Epidermal melanocyte (primary cell): ENCODE data around the gene DYRK1B.
"Not testable (repeated sequence)": the region's sequence is repeated elsewhere in the genome, so short reads cannot be mapped to it uniquely, and the experiment has no call there.

ENCODE experiments used
- DNase-seq: peaks from one replicate; pipeline ENCODE4 v3.0.0; 2011; ENCODE audit warnings: low spot score; ENCODE audit not compliant: insufficient read length

Gene DYRK1B

GRCh38 chr19:39811064-39811463 is 22.9 kb downstream of the DYRK1B start:
- DNase-seq = no peak

DNA sequence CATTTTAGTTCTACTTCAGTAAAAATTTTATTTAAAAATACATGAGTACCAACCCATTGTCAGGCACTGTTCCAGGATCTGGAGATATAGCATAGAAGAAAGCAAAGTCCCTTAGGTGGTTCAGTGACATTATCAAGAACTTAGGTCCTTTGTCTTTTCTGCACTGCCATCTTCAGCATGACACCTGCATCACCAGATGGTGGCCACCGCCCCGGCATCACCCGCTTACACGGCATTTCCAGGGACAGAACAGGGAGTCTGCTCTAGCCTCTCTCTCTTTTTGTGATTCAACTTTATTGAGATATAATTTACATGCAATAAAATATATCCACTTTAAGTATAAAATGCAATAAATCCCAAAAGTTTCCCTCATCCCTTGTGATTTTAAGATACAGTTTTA is 23.5 kb downstream of the DYRK1B start:
- no peak for DNase-seq

DNA sequence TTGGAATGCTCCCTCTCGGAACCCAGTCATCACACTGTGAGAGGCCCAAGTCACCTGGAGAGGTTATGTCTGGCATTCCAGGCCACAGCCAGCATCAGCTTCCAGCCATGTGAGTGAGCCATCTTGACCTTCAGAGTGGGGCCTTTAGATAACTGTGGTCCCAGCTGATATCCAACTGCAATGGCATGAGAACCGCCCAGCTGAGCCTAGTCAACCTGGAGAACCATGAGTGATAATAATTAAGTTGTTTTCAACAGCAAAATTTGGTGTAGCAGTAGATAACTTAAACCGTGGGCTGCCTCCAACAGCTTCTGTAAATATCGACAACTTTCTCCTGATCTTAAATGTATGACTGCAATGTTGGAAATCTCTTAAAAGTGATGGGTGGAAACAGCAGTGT is 24.6 kb downstream of the DYRK1B start:
- no peak for DNase-seq

DNA sequence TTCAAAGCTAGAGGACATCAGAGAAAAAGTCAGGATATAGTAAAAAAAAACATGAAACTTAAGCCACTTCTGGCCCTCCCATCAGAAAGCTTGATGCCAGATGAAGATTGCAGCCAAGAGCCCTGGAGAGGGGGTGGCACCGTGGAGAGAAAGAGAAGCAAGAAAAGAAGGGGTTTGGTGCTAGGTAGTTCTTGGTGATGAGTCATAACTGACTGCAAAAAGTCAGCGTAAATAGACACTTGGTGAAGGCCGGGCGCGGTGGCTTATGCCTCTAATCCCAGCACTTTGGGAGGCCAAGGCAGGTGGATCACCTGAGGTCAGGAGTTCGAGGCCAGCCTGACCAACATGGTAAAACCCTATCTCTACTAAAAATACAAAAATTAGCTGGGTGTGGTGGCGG is 25.3 kb downstream of the DYRK1B start:
- DNase-seq = not testable (repeated sequence)

- no peak for DNase-seq
These were observed 26.1 kb downstream of the DYRK1B start for GRCh38 chr19:39807846-39808364.

GRCh38 chr19:39805104-39805503 is 28.9 kb downstream of the DYRK1B start:
- DNase-seq = no peak

DNA sequence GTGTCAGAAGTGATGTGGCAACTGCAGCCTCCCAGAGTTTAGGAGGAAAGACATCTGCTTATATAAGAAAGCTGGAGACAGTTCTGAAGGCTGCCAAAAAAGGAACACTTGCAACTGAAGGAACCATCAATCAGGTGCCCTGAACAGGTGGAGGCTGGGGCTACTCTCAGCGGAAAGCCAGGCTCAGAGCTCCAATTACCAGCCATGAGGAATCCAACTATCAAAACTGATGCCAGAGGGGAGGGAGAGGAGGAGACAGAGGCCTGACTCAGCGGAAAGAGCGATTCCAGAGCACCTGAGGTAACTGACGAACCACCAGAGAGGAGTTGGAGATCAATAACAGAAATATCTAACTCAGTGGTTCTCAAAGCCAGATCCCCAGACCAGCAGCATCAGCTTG is 31.0 kb downstream of the DYRK1B start:
- no peak for DNase-seq

GRCh38 chr19:39797083-39797482 is 36.9 kb downstream of the DYRK1B start:
- DNase-seq = no peak

DNA sequence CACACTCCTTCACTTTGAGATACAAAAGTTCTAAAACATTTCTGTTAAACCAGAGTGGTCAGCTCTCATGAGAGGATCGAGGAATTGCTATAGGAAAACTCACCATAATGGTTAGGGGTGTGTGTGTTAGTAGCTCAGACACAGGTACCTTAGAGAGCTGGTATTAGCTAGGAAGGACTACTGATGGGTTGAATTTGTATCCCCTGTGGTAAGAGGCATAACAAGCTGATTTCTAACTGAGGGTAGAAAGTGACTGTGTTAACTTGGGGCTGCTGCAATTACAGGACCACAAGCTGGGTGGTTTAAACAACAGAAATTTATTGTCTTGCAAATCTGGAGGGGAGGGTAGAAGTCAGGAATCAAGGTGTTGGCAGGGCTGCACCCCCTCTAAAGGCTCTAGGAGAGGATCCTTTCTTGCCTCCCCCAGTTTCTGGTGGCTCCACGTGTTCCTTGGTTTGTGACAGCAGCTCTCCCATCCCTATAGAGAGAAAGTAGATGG is 37.9 kb downstream of the DYRK1B start:
- DNase-seq = no peak

DNA sequence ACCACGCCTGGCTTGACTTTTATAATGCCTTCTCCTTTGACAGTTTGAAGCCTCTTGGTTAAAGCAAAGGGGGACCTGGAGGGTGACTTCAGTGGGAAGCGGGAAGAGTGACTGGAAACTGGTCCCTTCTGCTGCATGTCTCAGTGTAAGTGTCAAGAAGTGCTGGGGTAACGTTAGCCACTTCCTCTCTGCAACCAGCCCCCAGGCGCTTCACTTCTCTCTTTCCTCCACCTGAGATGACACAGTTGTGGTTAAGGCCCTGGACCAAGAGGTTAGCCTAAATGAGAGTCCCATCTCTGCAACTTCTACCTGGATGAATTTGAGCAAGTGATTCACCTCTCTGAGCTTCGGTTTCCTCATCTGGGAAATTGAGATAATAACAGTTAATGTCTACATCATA is 39.0 kb downstream of the DYRK1B start:
- no peak for DNase-seq

DNA sequence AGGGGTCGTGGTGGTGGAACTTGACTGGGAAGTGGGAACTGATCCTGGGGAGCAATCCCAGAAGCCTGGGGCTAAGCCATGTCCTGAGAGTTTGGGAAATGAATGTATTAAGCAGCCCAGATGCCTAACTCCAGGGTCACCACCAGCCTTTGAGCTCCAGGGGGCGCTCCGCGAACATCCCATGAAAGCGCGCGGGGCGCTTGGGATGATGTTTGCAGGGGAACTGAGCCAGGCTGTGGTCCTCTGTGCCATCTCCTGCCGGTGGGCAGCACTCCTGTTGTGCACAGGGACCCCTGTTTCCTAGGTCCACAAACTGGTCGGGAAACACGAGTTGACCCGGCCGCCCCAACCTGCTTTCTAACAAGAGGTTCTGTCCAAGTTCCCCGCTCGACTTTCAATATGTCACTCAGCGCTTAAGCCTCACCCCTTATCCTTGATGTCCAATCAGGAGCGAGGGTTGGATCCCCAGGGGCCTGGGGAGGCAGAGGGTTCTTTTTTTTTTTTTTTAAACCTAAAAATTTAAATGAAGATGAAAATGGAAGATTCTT is 40.9 kb downstream of the DYRK1B start:
- peak; percentile 64 for DNase-seq

DNA sequence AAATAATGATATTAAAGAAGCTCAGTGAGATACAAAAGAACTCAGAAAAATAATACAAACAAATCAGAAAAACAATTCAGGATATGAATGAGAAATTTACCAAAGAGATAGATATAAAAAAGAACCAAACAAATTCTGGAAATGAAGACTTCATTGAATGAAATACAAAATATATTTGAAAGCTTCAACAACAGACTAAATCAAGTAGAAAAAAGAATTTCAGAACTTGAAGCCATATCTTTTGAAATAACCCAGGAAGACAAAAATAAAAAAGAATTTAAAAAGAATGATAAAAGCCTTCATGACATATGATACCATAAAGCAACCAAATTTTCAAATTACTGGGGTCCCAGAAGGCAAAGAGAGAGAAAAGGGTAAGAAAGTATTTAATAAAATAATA is 45.7 kb downstream of the DYRK1B start:
- no peak for DNase-seq

DNA sequence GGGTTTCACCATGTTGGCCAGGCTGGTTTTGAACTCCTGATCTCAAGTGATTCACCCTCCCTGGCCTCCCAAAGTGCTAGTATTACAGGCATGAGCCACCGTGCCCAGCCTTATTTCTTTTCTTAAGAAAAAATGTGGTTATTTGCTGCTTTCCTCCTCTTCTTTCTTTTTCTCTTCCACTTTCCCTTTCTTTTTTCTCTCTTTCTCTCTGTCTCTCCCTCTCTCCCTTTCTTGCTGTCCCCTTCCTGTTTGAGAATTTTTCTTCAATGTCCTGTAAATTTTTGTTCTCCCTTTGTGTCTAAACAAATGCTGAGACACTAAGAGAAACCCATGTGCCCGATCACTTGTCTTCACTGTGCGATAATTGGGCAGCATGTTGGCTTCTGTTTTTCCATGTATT is 53.1 kb downstream of the DYRK1B start:
- no peak for DNase-seq

DNA sequence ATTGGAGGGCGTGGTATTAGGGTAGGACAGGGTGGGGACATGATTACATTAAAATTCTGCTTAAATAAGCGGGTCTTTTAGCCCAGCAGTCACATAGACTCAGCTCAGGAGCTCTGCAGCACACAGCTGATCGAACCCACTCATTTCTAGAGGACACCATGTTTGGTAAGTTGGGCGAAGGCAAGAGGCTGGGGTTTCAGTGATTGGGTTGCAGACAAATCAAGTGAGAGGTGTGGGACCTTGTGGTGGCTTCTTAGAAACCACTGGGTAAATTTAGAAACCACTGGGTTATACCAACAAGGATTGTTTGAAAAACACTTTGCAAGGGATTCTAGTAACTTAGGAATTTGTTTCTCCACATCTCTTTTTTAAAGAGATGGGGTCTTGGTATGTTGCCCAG is 55.2 kb downstream of the DYRK1B start, which contains the start of gene LEUTX:
LEUTX (plus strand) TSS at position 92 of the 400 bp plus-strand sequence; CDS start at position 159, 67 bp downstream.
- no peak for DNase-seq
